SJCRH30 (cell line): ENCODE measurements around the gene TBL1X. TPM values are rescaled to one million over a fixed set of nuclear protein-coding genes. Genes with fewer than 3 reads are reported as not detected.
A peak's percentile ranks its signal among the peaks of the same experiment; 100 is the strongest.

ENCODE experiments used
- DNase-seq, 2 experiments: peaks; one replicate each; pipeline ENCODE4 v3.0.0-alpha.2; 2015 to 2020
- H3K27ac ChIP-seq: fragments of 250-450 bp; sonication (Bioruptor Pico); 2 replicates; pipeline ENCODE4 v1.5.1; 2020; ENCODE audit warnings: mild to moderate bottlenecking, moderate library complexity
- H3K27me3 ChIP-seq: fragments of 250-450 bp; sonication (Bioruptor Pico); 2 replicates; pipeline ENCODE4 v1.5.1; 2020; ENCODE audit warnings: mild to moderate bottlenecking, moderate library complexity
- H3K36me3 ChIP-seq: fragments of 250-450 bp; sonication (Bioruptor Pico); 2 replicates; pipeline ENCODE4 v1.5.1; 2020; ENCODE audit warnings: mild to moderate bottlenecking, moderate library complexity
- H3K4me1 ChIP-seq: fragments of 250-450 bp; sonication (Bioruptor Pico); 2 replicates; pipeline ENCODE4 v1.5.1; 2020; ENCODE audit warnings: mild to moderate bottlenecking, moderate library complexity
- H3K4me3 ChIP-seq: fragments of 250-450 bp; sonication (Bioruptor Pico); 2 replicates; pipeline ENCODE4 v1.5.1; 2020; ENCODE audit warnings: mild to moderate bottlenecking, moderate library complexity
- H3K9me3 ChIP-seq: fragments of 250-450 bp; sonication (Bioruptor Pico); replicated peaks from 2 replicates; pipeline ENCODE4 v1.5.1; 2020; ENCODE audit warnings: mild to moderate bottlenecking, moderate library complexity
- total RNA-seq: library from RNA; depleted of rRNA; stranded (reverse); fragments of >200 nt; shearing (Covaris generic); gene quantifications from 2 replicates; pipeline ENCODE4 v1.2.3, GENCODE V29; 2014

Gene TBL1X
- total RNA-seq, 1 experiment from 2014 or later, result 26.3 TPM

DNA sequence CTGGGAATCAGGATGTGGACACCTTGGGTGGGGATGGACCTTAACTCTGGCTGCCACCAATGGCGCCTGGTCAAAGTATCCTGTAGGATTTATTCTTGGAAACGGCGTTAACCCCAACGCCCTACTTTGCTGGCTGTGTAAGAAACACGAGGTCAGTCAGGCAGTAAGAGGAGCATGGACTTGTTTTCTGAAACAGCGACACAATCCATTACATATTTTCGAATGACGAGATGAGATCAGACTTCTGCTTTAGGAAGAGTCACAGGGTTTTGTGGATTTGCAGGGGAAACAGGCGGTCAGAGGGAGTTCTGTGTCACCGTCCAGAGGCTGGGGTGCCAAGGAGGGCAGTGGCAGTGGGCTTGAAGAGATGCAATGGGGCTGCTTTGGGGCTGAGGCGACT is 92.2 kb downstream of the TBL1X start:
- Histone ChIP-seq H3K4me3 (no peak overlapping the region), H3K9me3 (no peaks in the 10 kb centered on the region), H3K36me3 (0 out of 2 replicates have a peak, but pooled peaks cover 4% of the 10 kb centered on the region), H3K27me3 (no peaks in the 10 kb centered on the region), H3K27ac (no peak overlapping the region), H3K4me1 (peaks cover 3% of the 10 kb centered on the region; the same call in 1 of the 2 replicates)
- no peak for DNase-seq

GRCh38 chrX:9557521-9557920 is 92.7 kb downstream of the TBL1X start:
- DNase-seq, result no peak
- H3K36me3 ChIP-seq, result 0 out of 2 replicates have a peak, but pooled peaks cover 4% of the 10 kb centered on the region
- no peaks in the 10 kb centered on the region for H3K27me3 ChIP-seq

GRCh38 chrX:9558615-9559014 is 93.8 kb downstream of the TBL1X start:
- Histone ChIP-seq H3K27ac (no peak overlapping the region), H3K4me1 (peaks cover 5% of the 10 kb centered on the region; the same call in 1 of the 2 replicates)
- peak; percentile 30 to 54 for DNase-seq

More at GRCh38 chrX:9557521-9557920, 92.7 kb downstream of the TBL1X start:
- Histone ChIP-seq H3K9me3 (no peaks in the 10 kb centered on the region), H3K4me3 (no peak overlapping the region), H3K4me1 (peaks cover 3% of the 10 kb centered on the region; the same call in 1 of the 2 replicates), H3K27ac (no peak overlapping the region)

GRCh38 chrX:9560219-9560618 is 95.4 kb downstream of the TBL1X start:
- Histone ChIP-seq H3K9me3 (no peaks in the 10 kb centered on the region), H3K4me1 (peaks cover 5% of the 10 kb centered on the region; the same call in 1 of the 2 replicates), H3K27me3 (no peaks in the 10 kb centered on the region), H3K4me3 (no peak overlapping the region), H3K36me3 (0 out of 2 replicates have a peak, but pooled peaks cover 4% of the 10 kb centered on the region), H3K27ac (no peak overlapping the region)
- DNase-seq, result no peak

More at GRCh38 chrX:9558615-9559014, 93.8 kb downstream of the TBL1X start:
- H3K9me3 ChIP-seq, result no peaks in the 10 kb centered on the region
- H3K4me3 ChIP-seq, result no peak overlapping the region
- H3K27me3 ChIP-seq, result no peaks in the 10 kb centered on the region
- H3K36me3 ChIP-seq, result 0 out of 2 replicates have a peak, but pooled peaks cover 4% of the 10 kb centered on the region

DNA sequence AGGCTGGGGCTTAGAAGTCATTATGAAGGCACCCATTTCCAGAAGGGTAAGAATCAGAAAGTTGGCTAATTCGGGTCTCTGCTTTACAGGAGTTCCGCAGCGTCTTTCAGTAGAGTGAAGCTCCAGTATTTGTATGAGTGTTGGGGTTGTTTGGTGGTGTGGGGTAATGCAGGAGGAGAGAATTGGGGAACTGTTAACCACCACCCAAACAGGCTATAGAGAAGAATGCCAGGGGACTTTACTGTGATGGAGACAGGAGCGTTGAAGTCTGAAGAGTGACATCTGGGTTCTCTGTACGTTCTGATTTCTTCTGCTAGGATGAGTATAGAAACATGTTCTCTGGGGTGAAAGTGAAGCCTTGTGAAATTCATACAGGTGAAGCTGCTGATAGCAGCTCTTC is 96.3 kb downstream of the TBL1X start:
- no peak overlapping the region for H3K4me3 ChIP-seq
- H3K4me1 ChIP-seq, result peaks cover 8% of the 10 kb centered on the region; the same call in 1 of the 2 replicates
- no peak for DNase-seq
- H3K27ac ChIP-seq, result no peak overlapping the region
- H3K9me3 ChIP-seq, result no peaks in the 10 kb centered on the region
- H3K36me3 ChIP-seq, result 0 out of 2 replicates have a peak, but pooled peaks cover 4% of the 10 kb centered on the region
- H3K27me3 ChIP-seq, result no peaks in the 10 kb centered on the region

GRCh38 chrX:9562851-9563250 is 98.0 kb downstream of the TBL1X start:
- no peaks in the 10 kb centered on the region for H3K27me3 ChIP-seq
- H3K27ac ChIP-seq, result no peak overlapping the region
- H3K4me3 ChIP-seq, result no peak overlapping the region
- H3K36me3 ChIP-seq, result 0 out of 2 replicates have a peak, but pooled peaks cover 4% of the 10 kb centered on the region
- H3K4me1 ChIP-seq, result peaks cover 17% of the 10 kb centered on the region
- no peaks in the 10 kb centered on the region for H3K9me3 ChIP-seq
- DNase-seq, result no peak

- DNase-seq, result peak; percentile 26 to 46
- H3K4me1 ChIP-seq, result peaks cover 36% of the 10 kb centered on the region
- H3K36me3 ChIP-seq, result 0 out of 2 replicates have a peak, but pooled peaks cover 4% of the 10 kb centered on the region
- no peak overlapping the region for H3K27ac ChIP-seq
- no peaks in the 10 kb centered on the region for H3K27me3 ChIP-seq
- no peaks in the 10 kb centered on the region for H3K9me3 ChIP-seq
- no peak overlapping the region for H3K4me3 ChIP-seq
Measured at GRCh38 chrX:9566150-9566621, 101.3 kb downstream of the TBL1X start.

DNA sequence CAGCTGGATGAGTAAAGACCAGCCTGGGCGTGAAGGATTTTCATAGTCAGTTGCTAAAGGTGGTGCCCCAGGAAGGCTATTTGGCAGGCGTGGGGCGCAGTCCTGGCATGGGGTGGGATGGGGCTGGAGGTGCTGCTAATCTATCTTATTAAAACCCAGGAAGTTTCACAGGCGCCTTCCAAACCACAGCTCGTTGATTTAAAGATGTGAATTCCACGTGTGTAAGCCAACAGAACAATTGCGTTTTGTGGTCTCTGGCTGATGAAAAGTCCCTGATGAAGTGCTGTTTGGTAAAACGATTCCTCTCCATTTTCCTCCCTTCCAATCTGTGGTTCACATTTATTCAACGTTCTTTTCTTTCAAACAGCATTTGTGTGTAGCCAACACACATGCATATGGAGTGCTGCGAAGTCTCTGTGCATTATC is 105.0 kb downstream of the TBL1X start:
- Histone ChIP-seq H3K4me1 (peaks cover 63% of the 10 kb centered on the region), H3K27ac (peak overlapping the region; percentile 54), H3K27me3 (no peaks in the 10 kb centered on the region), H3K36me3 (no peaks in the 10 kb centered on the region), H3K4me3 (peak overlapping the region; percentile 3; the same call in 1 of the 2 replicates), H3K9me3 (no peaks in the 10 kb centered on the region)
- DNase-seq, result peak; percentile 78 to 86

DNA sequence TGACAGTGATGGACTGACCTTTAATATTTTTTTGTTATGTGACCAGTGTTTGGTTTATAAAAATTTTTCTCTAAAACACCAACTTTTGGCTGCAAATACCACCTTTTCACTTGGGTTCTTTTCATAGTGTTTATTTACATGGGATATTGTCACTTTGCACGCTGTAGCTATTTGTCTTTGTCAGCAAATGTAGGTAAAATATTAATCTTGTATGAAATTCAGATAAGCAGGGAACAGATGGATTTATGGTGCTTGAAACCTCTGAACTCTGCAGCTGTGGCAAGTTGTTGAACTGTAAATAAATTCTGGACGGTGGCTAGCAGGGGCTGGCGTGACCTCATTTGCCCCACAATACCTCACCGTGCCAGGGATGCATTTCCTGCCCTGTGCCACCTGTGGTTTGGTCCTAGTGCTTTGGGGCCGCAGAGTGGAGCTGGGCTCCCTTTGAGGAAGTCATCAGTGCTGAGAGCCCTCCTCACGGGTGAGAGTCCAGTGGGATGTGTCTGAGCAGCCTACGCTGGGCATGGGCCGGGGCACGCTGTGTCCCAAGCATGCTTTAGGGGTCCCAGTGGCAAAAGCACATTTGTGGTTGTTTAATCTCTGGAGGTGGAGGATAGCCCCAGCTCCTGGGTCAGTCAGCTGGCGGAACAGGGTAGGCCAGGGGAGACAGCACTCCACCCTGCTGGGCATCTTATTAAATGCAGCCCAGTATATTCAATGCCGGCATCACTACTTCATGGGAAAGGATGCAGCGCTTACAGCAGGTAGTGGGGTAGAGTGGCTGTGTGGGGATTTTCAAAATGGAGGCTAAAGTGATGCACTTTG is 108.6 kb downstream of the TBL1X start:
- H3K27me3 ChIP-seq, result no peaks in the 10 kb centered on the region
- peak; percentile 79 to 86 for DNase-seq
- H3K27ac ChIP-seq, result peak overlapping the region; percentile 72
- no peak overlapping the region for H3K4me3 ChIP-seq
- peaks cover 51% of the 10 kb centered on the region for H3K4me1 ChIP-seq
- no peaks in the 10 kb centered on the region for H3K9me3 ChIP-seq
- H3K36me3 ChIP-seq, result no peaks in the 10 kb centered on the region

GRCh38 chrX:9576059-9576458 is 111.2 kb downstream of the TBL1X start:
- Histone ChIP-seq H3K4me3 (no peak overlapping the region), H3K36me3 (no peaks in the 10 kb centered on the region), H3K27me3 (no peaks in the 10 kb centered on the region), H3K9me3 (no peaks in the 10 kb centered on the region), H3K27ac (no peak overlapping the region), H3K4me1 (peaks cover 31% of the 10 kb centered on the region)
- no peak for DNase-seq

DNA sequence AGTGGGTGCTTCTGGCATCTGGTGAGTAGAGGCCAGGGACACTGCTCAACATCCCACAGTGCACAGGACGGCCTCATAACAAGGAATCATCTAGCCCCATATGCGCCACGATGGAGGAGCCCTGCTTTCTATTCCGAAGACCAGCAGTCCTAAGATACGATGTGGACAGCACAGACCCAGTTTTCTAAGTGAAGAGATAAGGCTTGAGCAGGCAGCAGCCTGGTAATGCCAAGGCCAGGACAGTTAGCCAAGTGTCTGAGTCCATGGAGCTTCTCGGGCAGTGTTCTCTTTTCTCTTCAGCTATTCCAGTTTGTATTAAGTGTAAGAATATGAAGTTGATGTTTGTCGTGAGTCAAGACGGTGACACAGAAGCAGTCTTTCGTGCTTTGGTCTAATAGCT is 112.7 kb downstream of the TBL1X start:
- no peaks in the 10 kb centered on the region; the same call in 1 of the 2 replicates for H3K9me3 ChIP-seq
- H3K27ac ChIP-seq, result no peak overlapping the region
- no peak overlapping the region for H3K4me3 ChIP-seq
- H3K4me1 ChIP-seq, result peaks cover 16% of the 10 kb centered on the region
- no peak for DNase-seq
- no peaks in the 10 kb centered on the region for H3K27me3 ChIP-seq
- H3K36me3 ChIP-seq, result no peaks in the 10 kb centered on the region

DNA sequence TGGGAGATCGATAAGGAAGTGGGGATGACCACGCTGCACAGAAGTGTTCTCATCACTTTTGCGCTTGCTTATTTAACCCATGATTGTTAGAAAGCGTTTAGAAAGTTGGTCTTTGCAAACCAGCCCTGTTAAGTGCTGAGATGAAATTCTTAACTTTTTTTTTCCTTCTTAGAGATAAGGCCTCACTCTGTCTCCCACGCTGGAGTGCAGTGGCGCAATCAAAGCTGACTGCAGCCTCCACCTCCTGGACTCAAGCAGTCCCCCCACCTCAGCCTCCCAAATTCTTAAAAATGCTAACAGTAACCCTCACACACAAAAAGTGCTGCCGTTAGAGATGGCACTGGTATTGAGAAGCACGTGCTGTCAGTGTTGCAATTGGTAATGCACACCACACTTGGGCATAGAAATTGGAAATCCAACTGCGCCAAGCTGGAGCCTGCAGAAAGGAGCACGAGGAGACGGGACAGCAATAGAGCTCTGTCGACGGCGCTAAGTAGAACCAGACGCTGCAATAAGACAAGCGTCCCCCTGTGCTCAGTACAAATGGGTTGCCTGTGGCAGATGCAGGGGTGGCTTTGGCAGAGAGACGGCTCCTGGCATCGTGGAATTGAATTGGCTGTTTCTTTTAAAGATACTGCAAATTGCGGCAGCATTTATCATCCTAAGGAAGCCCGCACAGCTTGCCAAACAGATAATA is 113.4 kb downstream of the TBL1X start:
- Histone ChIP-seq H3K9me3 (no peaks in the 10 kb centered on the region; the same call in 1 of the 2 replicates), H3K4me3 (no peak overlapping the region), H3K27me3 (no peaks in the 10 kb centered on the region), H3K36me3 (no peaks in the 10 kb centered on the region), H3K27ac (no peak overlapping the region), H3K4me1 (peaks cover 9% of the 10 kb centered on the region)
- DNase-seq, result no peak

DNA sequence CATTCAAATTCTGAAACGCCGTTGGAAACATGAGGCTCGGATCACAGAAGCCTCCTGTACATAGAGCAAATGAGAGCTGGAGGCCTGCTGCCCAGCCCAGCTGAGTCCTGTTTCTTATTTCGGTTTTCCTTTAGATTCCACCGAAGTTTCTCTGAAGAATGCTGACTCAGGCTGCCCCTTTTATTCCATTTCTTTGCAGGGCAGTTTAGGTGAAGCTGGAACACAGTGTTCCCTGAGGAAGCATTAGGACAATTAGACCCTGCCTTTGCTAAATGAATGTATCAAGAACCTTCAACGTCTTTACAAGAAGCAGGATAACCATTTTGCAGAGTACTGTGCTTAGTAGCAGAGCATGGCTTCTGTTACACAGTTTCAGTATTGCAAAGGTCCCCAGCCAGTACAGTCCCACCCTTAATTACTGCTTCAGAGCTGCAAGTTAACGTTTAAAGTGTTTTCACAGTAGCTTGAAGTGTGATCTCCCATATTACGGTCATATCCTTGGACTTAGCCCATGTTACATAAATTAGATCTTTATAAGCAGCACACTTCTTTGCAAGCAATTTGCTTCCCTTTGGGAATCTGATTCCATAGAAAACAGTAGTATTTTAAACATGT is 117.0 kb downstream of the TBL1X start:
- Histone ChIP-seq H3K27ac (no peak overlapping the region), H3K9me3 (no peaks in the 10 kb centered on the region; the same call in 1 of the 2 replicates), H3K4me3 (no peak overlapping the region), H3K27me3 (no peaks in the 10 kb centered on the region), H3K36me3 (no peaks in the 10 kb centered on the region), H3K4me1 (no peaks in the 10 kb centered on the region)
- DNase-seq, result no peak

DNA sequence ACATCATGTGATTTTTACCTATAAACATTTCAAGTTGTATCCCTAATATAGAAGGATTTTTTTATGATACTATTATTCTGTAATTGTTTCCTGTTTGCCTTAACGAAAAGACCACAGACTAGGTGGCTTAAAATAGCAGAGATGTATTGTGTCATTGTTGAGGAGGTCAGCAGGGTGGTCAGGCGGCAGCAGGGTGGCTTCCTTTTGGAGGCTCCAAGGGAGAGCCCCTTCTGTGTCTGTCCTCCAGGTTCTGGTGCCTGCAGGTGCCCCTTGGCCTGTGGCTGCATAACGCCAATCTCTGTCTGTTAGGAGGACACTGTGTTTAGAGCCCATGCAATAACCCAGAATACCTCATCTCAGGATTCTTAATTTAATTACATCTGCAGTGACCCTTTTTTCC is 118.1 kb downstream of the TBL1X start:
- H3K4me3 ChIP-seq, result no peak overlapping the region
- no peaks in the 10 kb centered on the region for H3K27me3 ChIP-seq
- no peaks in the 10 kb centered on the region; the same call in 1 of the 2 replicates for H3K9me3 ChIP-seq
- no peaks in the 10 kb centered on the region for H3K4me1 ChIP-seq
- no peak for DNase-seq
- no peak overlapping the region for H3K27ac ChIP-seq
- no peaks in the 10 kb centered on the region for H3K36me3 ChIP-seq
